ENCODE results near the gene GJD3. TPM values are rescaled to one million over a fixed set of nuclear protein-coding genes. Genes with fewer than 3 reads are reported as not detected.

The GJD3 gene
- total RNA-seq, 2 experiments from 2014 or later: not detected

GRCh38 chr17:40355804-40356758, 8.5 kb downstream of the GJD3 start:
- Mint-ChIP-seq H3K4me3 (no peak overlapping the region), H3K36me3 (ENCODE audit: low read depth) (peaks cover 35% of the 10 kb centered on the region), H3K9me3 (no peaks in the 10 kb centered on the region), H3K27me3 (peaks cover 11% of the 10 kb centered on the region), H3K27ac (no peak overlapping the region), H3K4me1 (peaks cover 26% of the 10 kb centered on the region)
- CTCF ChIA-PET: interaction anchor here (1.2 to 6.7 kb wide), 7 partner anchors 30 to 177 kb away, joined by 3 to 173 read pairs (median 17); partner anchors contain the start of gene RARA
- DNase-seq: no peak
- POLR2A ChIA-PET: interaction anchor here (1.7 to 5.1 kb wide), 3 partner anchors 48 to 53 kb away, joined by 6 to 35 read pairs (median 26); partner anchors contain the start of gene RARA

- Mint-ChIP-seq H3K36me3 (ENCODE audit: low read depth) (peaks cover 36% of the 10 kb centered on the region), H3K4me3 (no peak overlapping the region), H3K27me3 (peaks cover 4% of the 10 kb centered on the region), H3K27ac (peak overlapping the region; percentile 21), H3K4me1 (peaks cover 23% of the 10 kb centered on the region), H3K9me3 (no peaks in the 10 kb centered on the region)
- ChIA-PET CTCF (interaction anchor here (0.6 to 6.7 kb wide), 25 partner anchors 10 to 1047 kb away, joined by 3 to 173 read pairs (median 3); partner anchors contain the start of gene RARA), POLR2A (interaction anchor here (0.5 to 5.1 kb wide), 9 partner anchors 10 to 64 kb away, joined by 3 to 35 read pairs (median 6); partner anchors contain the start of gene RARA)
- peak; percentile 76 for DNase-seq
Measured at GRCh38 chr17:40355123-40355803, 9.3 kb downstream of the GJD3 start.

GRCh38 chr17:40354221-40355122, 10.1 kb downstream of the GJD3 start:
- no peak for DNase-seq
- Mint-ChIP-seq H3K27me3 (no peaks in the 10 kb centered on the region), H3K36me3 (ENCODE audit: low read depth) (peaks cover 44% of the 10 kb centered on the region), H3K4me1 (peaks cover 27% of the 10 kb centered on the region), H3K27ac (peak overlapping the region; percentile 21), H3K9me3 (no peaks in the 10 kb centered on the region), H3K4me3 (no peak overlapping the region)
- ChIA-PET CTCF (interaction anchor here (0.6 to 6.7 kb wide), 29 partner anchors 8 to 1046 kb away, joined by 3 to 173 read pairs (median 3); partner anchors contain the start of gene RARA), POLR2A (interaction anchor here (0.5 to 5.1 kb wide), 9 partner anchors 9 to 65 kb away, joined by 3 to 35 read pairs (median 6); partner anchors contain the start of gene RARA)

GRCh38 chr17:40352779-40353394, 11.7 kb downstream of the GJD3 start:
- POLR2A ChIA-PET: interaction anchor here (0.8 to 5.1 kb wide), 5 partner anchors 29 to 65 kb away, joined by 3 to 35 read pairs (median 5); partner anchors contain the start of genes RARA and TOP2A
- Mint-ChIP-seq H3K36me3 (ENCODE audit: low read depth) (peaks cover 50% of the 10 kb centered on the region), H3K4me3 (no peak overlapping the region)

GRCh38 chr17:40352237-40352778, 12.2 kb downstream of the GJD3 start:
- Mint-ChIP-seq H3K4me3 (no peak overlapping the region), H3K36me3 (ENCODE audit: low read depth) (peaks cover 50% of the 10 kb centered on the region), H3K9me3 (no peaks in the 10 kb centered on the region), H3K27me3 (no peaks in the 10 kb centered on the region), H3K4me1 (peaks cover 35% of the 10 kb centered on the region), H3K27ac (no peak overlapping the region)
- no peak for DNase-seq
- POLR2A ChIA-PET: interaction anchor here (0.8 to 5.1 kb wide), 4 partner anchors 29 to 109 kb away, joined by 3 to 35 read pairs (median 4); no protein-coding TSS in a partner anchor
- CTCF ChIA-PET: interaction anchor here (1.6 to 6.7 kb wide), 2 partner anchors 28 to 47 kb away, joined by 3 to 173 read pairs; partner anchors contain the start of gene RARA

More at GRCh38 chr17:40352779-40353394, 11.7 kb downstream of the GJD3 start:
- Mint-ChIP-seq H3K9me3 (no peaks in the 10 kb centered on the region), H3K4me1 (peaks cover 30% of the 10 kb centered on the region), H3K27ac (peak overlapping the region; percentile 54), H3K27me3 (no peaks in the 10 kb centered on the region)
- DNase-seq: no peak
- CTCF ChIA-PET: interaction anchor here (1.6 to 6.7 kb wide), 2 partner anchors 29 to 48 kb away, joined by 3 to 173 read pairs; partner anchors contain the start of gene RARA

GRCh38 chr17:40351359-40352236, 12.9 kb downstream of the GJD3 start:
- Mint-ChIP-seq H3K27ac (no peak overlapping the region), H3K4me1 (peaks cover 42% of the 10 kb centered on the region), H3K36me3 (ENCODE audit: low read depth) (peaks cover 52% of the 10 kb centered on the region), H3K9me3 (no peaks in the 10 kb centered on the region), H3K27me3 (no peaks in the 10 kb centered on the region), H3K4me3 (no peak overlapping the region)
- DNase-seq: no peak
- CTCF ChIA-PET: interaction anchor here (1.2 to 6.7 kb wide), 3 partner anchors 11 to 47 kb away, joined by 3 to 173 read pairs (median 5); partner anchors contain the start of gene RARA
- POLR2A ChIA-PET: interaction anchor here (0.8 to 5.1 kb wide), 5 partner anchors 28 to 129 kb away, joined by 3 to 35 read pairs (median 3); no protein-coding TSS in a partner anchor

GRCh38 chr17:40350689-40351358, 13.7 kb downstream of the GJD3 start:
- no peak overlapping the region for H3K4me3 Mint-ChIP-seq
- H3K27ac Mint-ChIP-seq: no peak overlapping the region
- POLR2A ChIA-PET: interaction anchor here (1.0 to 5.1 kb wide), 2 partner anchors 48 to 130 kb away, joined by 3 to 35 read pairs; no protein-coding TSS in a partner anchor
- CTCF ChIA-PET: interaction anchor here (1.2 to 6.7 kb wide), 2 partner anchors 12 to 46 kb away, joined by 5 to 173 read pairs; partner anchors contain the start of gene RARA
- H3K4me1 Mint-ChIP-seq: peaks cover 49% of the 10 kb centered on the region
- H3K36me3 Mint-ChIP-seq (ENCODE audit: low read depth): peaks cover 49% of the 10 kb centered on the region
- DNase-seq: no peak
- no peaks in the 10 kb centered on the region for H3K27me3 Mint-ChIP-seq
- no peaks in the 10 kb centered on the region for H3K9me3 Mint-ChIP-seq

GRCh38 chr17:40349895-40350688, 14.4 kb downstream of the GJD3 start:
- Mint-ChIP-seq H3K27ac (peak overlapping the region; percentile 11), H3K4me1 (peaks cover 55% of the 10 kb centered on the region), H3K27me3 (no peaks in the 10 kb centered on the region), H3K4me3 (no peak overlapping the region), H3K9me3 (no peaks in the 10 kb centered on the region), H3K36me3 (ENCODE audit: low read depth) (peaks cover 43% of the 10 kb centered on the region)
- ChIA-PET POLR2A (no interaction called here), CTCF (interaction anchor here (1.2 to 6.7 kb wide), 2 partner anchors 13 to 45 kb away, joined by 5 to 173 read pairs; partner anchors contain the start of gene RARA)
- no peak for DNase-seq

- CTCF ChIA-PET: no interaction called here
- no peak for DNase-seq
Measured at GRCh38 chr17:40349477-40349894, 15.1 kb downstream of the GJD3 start.

More at GRCh38 chr17:40349477-40349894, 15.1 kb downstream of the GJD3 start:
- peak overlapping the region; percentile 60 for H3K27ac Mint-ChIP-seq
- no peak overlapping the region for H3K4me3 Mint-ChIP-seq
- H3K27me3 Mint-ChIP-seq: no peaks in the 10 kb centered on the region
- peaks cover 61% of the 10 kb centered on the region for H3K4me1 Mint-ChIP-seq
- no peaks in the 10 kb centered on the region for H3K9me3 Mint-ChIP-seq
- POLR2A ChIA-PET: no interaction called here
- peaks cover 39% of the 10 kb centered on the region for H3K36me3 Mint-ChIP-seq (ENCODE audit: low read depth)
